ENCODE results near the gene RETREG1. TPM values are rescaled to one million over a fixed set of nuclear protein-coding genes. Genes with fewer than 3 reads are reported as not detected.

The RETREG1 gene
- total and polyA plus RNA-seq, 2 of the 13 experiments (the other 11 are each of a cell fraction or from before 2014, with no cell fraction given) = 0.07 TPM; not detected in 1

- TF ChIP-seq ZFYVE20 (CRISPR knock-in tag; IDR thresholded peaks at IDR 0.05; ENCODE audit: borderline replicate concordance, low read depth) (no peak), ZNF232 (CRISPR knock-in tag; IDR thresholded peaks at IDR 0.05; ENCODE audit: borderline replicate concordance) (no peak), HNRNPUL1 (IDR thresholded peaks at IDR 0.05; ENCODE audit: low read depth, low read length) (no peak), WIZ (CRISPR knock-in tag; IDR thresholded peaks at IDR 0.05) (no peak)
Observed at GRCh38 chr5:16510098-16510497, 106.7 kb downstream of the RETREG1 start (continued).

- H3K9me3 ChIP-seq (ENCODE audit: low read length) = no peaks in the 10 kb centered on the region
- no peaks in the 10 kb centered on the region for H4K20me1 ChIP-seq (ENCODE audit: insufficient read depth, low read length)
- intact Hi-C loops (cut with micrococcal nuclease; ENCODE audit: unreplicated experiment) = no loop called here
- H3K27me3 ChIP-seq (ENCODE audit: control insufficient read depth in 1 of 2, insufficient read depth in 2 of 2, low read length in 2 of 2) = peaks cover 0 to 8% of the 10 kb centered on the region in 2 experiments; a peak in 3 of 5 replicates
- 0 out of 2 replicates have a peak, but pooled peaks cover 7% of the 10 kb centered on the region for H3K4me1 ChIP-seq (ENCODE audit: insufficient read depth, low read length)
- no peak overlapping the region for H3K27ac ChIP-seq (ENCODE audit: extremely low read length, insufficient read depth, low read length)
- in situ Hi-C loops (cut with HindIII; ENCODE audit: extremely low pct_ligation_motif_present, low pct_unique_long_range_greater_than_20kb) = no loop called here
- 15% methylated on average over 15 of the region's 15 CpGs for WGBS (ENCODE audit: low lambda C conversion rate)
- no peak for FAIRE-seq
- no peak overlapping the region for H3K4me3 ChIP-seq (replicated peaks in 1 of 3; ENCODE audit: insufficient read depth in 1 of 3, low read depth in 2 of 3, low read length in 3 of 3)
- no TSS peak for BruUV-seq (replicated peaks)
- ATAC-seq = peak; percentile 36; the same call in 1 of the 3 replicates
- DNase-seq (ENCODE audit: low spot score) = no peak
- CTCF ChIA-PET (ENCODE audit: low intra/inter-chr PET ratio, low total read pairs) = no interaction called here
- no peaks in the 10 kb centered on the region for H3K36me3 ChIP-seq (replicated peaks in 1 of 2; ENCODE audit: control insufficient read depth in 1 of 2, insufficient read depth in 2 of 2, low read length in 2 of 2)
- H3K4me2 ChIP-seq (ENCODE audit: low read depth, low read length) = no peak overlapping the region; the same call in 1 of the 2 replicates
- H3K9ac ChIP-seq (ENCODE audit: insufficient read depth, low read depth, low read length) = no peak overlapping the region
- POLR2A ChIA-PET = no interaction called here
- no peak overlapping the region for H2AFZ ChIP-seq (ENCODE audit: low read length)
- H3K79me2 ChIP-seq (ENCODE audit: insufficient read depth, low read length) = no peaks in the 10 kb centered on the region
- no peak for TF ChIP-seq HIVEP1 (CRISPR knock-in tag; IDR thresholded peaks at IDR 0.05)
- no peak for TF ChIP-seq POGZ (CRISPR knock-in tag; IDR thresholded peaks at IDR 0.05)
- TF ChIP-seq IRX3 (CRISPR knock-in tag; IDR thresholded peaks at IDR 0.05; ENCODE audit: borderline replicate concordance, low read depth) = no peak
- no peak for TF ChIP-seq ZNF235 (CRISPR knock-in tag; IDR thresholded peaks at IDR 0.05; ENCODE audit: borderline replicate concordance)
- no peak for TF ChIP-seq HNF1A (IDR thresholded peaks at IDR 0.05; ENCODE audit: low read depth)
- TF ChIP-seq HNF1A (CRISPR knock-in tag; IDR thresholded peaks at IDR 0.05; ENCODE audit: borderline replicate concordance) = no peak
- TF ChIP-seq ZNF687 (CRISPR knock-in tag; IDR thresholded peaks at IDR 0.05) = no peak
Observed at GRCh38 chr5:16508730-16509531, 107.9 kb downstream of the RETREG1 start.

Measured in HepG2 (cell line).